ENCODE results near the gene NKD1. TPM values are rescaled to one million over a fixed set of nuclear protein-coding genes. Genes with fewer than 3 reads are reported as not detected.

Gene NKD1
- total RNA-seq, 1 donor from 2014 or later: 43.2 TPM

DNA sequence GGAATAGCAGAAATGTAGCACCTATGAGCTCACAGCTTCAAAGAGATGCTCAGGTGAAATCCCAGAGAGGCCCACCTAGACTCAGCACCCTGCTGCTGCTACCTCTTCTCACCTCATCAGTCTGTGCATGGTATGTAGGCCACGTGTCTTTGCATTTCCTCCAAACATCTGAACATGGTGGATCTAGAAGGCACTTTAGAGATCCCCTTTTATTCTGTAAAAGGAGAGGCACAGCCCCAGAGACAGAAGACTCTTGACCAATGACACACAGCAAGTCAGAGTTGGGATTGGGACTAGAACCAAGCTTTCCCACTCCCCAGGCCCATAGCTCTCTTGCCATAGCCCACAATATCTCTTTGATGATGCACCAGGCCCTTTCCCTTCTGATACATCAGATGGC is 19.4 kb upstream of the NKD1 start:
- H3K36me3 Mint-ChIP-seq: no peaks in the 10 kb centered on the region
- H3K4me1 Mint-ChIP-seq (ENCODE audit: unreplicated experiment): peaks cover 9% of the 10 kb centered on the region
- no peak overlapping the region for H3K4me3 Mint-ChIP-seq
- H3K27me3 Mint-ChIP-seq: peaks cover 3% of the 10 kb centered on the region
- H3K9me3 Mint-ChIP-seq: peaks cover 5% of the 10 kb centered on the region
- H3K27ac Mint-ChIP-seq: no peak overlapping the region
- DNase-seq (ENCODE audit: extremely low spot score, unreplicated experiment): peak; percentile 24
- TF ChIP-seq, protein P1, sequence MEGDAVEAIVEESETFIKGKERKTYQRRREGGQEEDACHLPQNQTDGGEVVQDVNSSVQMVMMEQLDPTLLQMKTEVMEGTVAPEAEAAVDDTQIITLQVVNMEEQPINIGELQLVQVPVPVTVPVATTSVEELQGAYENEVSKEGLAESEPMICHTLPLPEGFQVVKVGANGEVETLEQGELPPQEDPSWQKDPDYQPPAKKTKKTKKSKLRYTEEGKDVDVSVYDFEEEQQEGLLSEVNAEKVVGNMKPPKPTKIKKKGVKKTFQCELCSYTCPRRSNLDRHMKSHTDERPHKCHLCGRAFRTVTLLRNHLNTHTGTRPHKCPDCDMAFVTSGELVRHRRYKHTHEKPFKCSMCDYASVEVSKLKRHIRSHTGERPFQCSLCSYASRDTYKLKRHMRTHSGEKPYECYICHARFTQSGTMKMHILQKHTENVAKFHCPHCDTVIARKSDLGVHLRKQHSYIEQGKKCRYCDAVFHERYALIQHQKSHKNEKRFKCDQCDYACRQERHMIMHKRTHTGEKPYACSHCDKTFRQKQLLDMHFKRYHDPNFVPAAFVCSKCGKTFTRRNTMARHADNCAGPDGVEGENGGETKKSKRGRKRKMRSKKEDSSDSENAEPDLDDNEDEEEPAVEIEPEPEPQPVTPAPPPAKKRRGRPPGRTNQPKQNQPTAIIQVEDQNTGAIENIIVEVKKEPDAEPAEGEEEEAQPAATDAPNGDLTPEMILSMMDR (conservative IDR thresholded peaks at IDR 0.05): no peak

DNA sequence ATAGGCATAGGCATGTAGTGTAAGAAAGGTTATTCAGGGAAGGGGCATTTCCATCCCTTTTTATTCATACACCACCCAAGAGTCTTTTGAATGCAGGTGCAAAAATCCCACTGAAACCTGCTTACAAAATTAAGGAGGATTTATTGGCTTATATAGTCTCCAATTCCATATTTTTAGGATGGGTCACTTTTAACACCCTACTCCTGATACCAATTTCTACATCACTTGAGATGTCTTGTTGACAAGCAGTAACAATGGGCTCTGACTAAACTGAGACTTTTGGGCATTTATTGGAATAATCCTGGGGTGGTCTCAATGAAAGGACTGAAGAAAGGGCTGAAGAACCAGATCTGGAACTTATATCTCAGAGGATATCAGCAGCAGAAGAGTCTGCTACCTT is 18.9 kb upstream of the NKD1 start:
- Mint-ChIP-seq H3K36me3 (no peaks in the 10 kb centered on the region), H3K27me3 (peaks cover 3% of the 10 kb centered on the region), H3K4me1 (ENCODE audit: unreplicated experiment) (peaks cover 9% of the 10 kb centered on the region), H3K27ac (no peak overlapping the region), H3K9me3 (peaks cover 5% of the 10 kb centered on the region), H3K4me3 (no peak overlapping the region)
- TF ChIP-seq, protein P1 (conservative IDR thresholded peaks at IDR 0.05): no peak
- no peak for DNase-seq (ENCODE audit: extremely low spot score, unreplicated experiment)

DNA sequence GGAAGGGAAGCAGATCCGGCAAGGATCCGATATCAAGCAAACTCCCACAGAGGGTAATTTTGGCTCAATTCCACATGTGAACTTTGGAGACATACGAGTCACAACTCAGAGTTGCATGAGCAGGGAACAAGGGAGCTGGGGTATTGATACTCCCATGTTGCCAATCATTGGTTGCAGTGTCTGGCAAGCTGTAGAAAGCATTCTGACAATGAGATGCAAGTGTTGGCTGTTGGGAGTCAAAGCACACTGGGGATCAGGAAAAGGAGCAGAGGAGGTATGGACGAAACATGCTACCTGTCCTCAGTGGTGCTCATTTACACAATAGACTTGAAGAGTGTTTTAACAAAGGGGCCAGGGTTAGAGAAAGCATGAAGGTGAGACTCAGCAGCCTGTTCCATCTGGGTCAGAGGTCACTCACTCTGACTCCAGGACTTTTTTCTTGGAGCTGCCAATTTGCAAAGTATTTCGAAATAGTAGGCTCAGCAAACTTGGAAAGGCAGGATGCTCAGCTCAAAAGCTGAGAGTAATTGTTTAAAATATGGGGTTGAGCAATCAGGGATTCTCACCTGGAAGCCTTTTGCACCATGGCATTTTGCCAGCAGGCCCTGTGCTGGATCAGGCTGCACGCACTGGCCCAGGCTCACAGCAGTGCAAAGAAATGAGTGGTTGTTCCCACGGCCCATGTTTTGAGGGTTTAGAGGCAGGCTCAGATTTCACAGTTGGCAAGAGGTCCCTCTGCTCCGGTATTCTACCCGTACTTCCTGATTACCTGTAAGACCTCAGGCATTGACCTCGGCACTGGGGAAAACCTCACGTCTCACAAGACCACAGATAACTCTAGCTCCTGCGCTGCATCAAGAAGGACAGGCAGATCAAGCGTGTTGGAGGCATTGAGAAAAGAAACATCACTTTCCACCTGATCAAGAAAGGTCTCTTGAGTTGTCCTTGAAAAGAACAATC is 17.6 kb upstream of the NKD1 start:
- Mint-ChIP-seq H3K27me3 (peaks cover 3% of the 10 kb centered on the region), H3K36me3 (no peaks in the 10 kb centered on the region)

DNA sequence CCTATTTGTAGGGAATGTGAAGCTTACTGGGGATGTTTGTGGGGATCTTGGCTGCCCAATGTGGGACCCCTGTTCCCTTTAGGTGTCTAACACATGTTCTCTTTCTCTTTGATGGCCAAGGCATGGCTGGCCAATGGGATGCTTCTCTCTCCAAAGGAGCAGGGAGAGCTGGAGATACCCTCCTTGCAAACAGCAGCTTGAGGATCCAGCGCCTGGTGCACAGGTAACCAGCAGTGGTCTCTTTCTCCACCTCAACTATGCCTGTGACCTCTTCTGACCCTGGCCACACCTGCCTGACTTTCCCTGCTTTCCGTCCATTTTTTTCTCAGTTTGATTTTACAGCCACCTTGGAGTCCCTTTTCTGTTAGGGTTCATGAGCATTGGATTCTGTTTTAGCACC is 16.8 kb upstream of the NKD1 start:
- Mint-ChIP-seq H3K27me3 (peaks cover 3% of the 10 kb centered on the region), H3K27ac (no peak overlapping the region), H3K4me3 (no peak overlapping the region), H3K4me1 (ENCODE audit: unreplicated experiment) (peaks cover 9% of the 10 kb centered on the region), H3K36me3 (no peaks in the 10 kb centered on the region), H3K9me3 (peaks cover 5% of the 10 kb centered on the region)
- peak; percentile 22 for DNase-seq (ENCODE audit: extremely low spot score, unreplicated experiment)
- TF ChIP-seq, protein P1 (conservative IDR thresholded peaks at IDR 0.05): no peak

More for the DNA sequence above, 17.6 kb upstream of the NKD1 start:
- Mint-ChIP-seq H3K9me3 (peaks cover 5% of the 10 kb centered on the region), H3K4me1 (ENCODE audit: unreplicated experiment) (peaks cover 9% of the 10 kb centered on the region), H3K4me3 (peak overlapping the region; percentile 20), H3K27ac (peak overlapping the region; percentile 46)
- TF ChIP-seq, protein P1 (conservative IDR thresholded peaks at IDR 0.05): no peak
- DNase-seq (ENCODE audit: extremely low spot score, unreplicated experiment): peak; percentile 48

DNA sequence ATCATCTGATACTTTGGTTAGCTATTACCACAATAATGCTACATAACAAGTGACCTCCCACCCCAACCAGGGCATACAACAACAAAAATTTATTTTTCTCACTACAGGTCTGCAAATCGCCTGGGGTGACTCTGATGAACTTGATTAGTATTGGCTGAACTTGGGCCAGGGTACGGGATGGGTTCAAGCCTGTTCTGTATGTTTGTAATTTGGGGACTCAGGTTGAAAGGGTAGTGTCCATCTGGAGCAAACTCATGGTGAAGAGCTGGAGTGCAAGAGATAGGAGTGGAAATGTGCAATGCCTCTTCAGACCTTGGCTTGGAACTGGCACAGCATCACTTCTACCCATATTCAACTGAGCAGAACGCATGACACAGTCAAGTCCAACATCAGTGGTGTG is 16.3 kb upstream of the NKD1 start:
- no peak overlapping the region for H3K27ac Mint-ChIP-seq
- no peak for DNase-seq (ENCODE audit: extremely low spot score, unreplicated experiment)

More for the DNA sequence above, 16.3 kb upstream of the NKD1 start:
- Mint-ChIP-seq H3K27me3 (peaks cover 3% of the 10 kb centered on the region), H3K9me3 (peaks cover 5% of the 10 kb centered on the region), H3K36me3 (no peaks in the 10 kb centered on the region), H3K4me3 (no peak overlapping the region), H3K4me1 (ENCODE audit: unreplicated experiment) (peaks cover 9% of the 10 kb centered on the region)
- TF ChIP-seq, protein P1 (conservative IDR thresholded peaks at IDR 0.05): no peak

Measured in type B pancreatic cell (in vitro differentiated cells).